ENCODE results near the gene KLHL14.

DNA sequence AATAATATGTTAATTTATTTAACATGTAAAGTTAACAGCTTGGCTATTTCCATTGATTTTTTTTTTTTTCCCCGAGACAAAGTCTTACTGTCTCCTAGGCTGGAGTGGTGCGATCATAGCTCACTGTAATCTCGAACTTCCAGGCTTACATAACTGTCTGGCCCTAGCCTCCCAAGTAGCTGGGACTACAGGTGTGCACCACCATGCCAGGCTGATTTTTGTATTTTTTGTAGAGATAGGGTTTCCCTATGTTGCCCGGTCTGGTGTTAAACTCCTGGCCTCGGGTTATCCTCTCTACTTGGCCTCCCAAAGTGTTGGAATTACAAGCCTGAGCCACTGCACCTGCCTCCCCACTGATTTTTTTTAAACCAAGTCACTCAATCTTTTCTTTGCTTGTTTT lies 32.5 kb upstream of the KLHL14 start:
- no peak for TF ChIP-seq CTCF (IDR thresholded peaks at IDR 0.05)
- TF ChIP-seq POLR2A (IDR thresholded peaks at IDR 0.05), result no peak
